ENCODE data around the gene DMGDH. TPM values are rescaled to one million over a fixed set of nuclear protein-coding genes. Genes with fewer than 3 reads are reported as not detected.

DMGDH gene
- total and polyA plus RNA-seq, 2 donors from 2014 or later: 10.4 to 39.7 TPM

GRCh38 chr5:78979117-78979742, 90.2 kb downstream of the DMGDH start:
- DNase-seq (peak in 1 of 5 donors; percentile 59), FAIRE-seq (no peak)
- TF ChIP-seq, protein P1, sequence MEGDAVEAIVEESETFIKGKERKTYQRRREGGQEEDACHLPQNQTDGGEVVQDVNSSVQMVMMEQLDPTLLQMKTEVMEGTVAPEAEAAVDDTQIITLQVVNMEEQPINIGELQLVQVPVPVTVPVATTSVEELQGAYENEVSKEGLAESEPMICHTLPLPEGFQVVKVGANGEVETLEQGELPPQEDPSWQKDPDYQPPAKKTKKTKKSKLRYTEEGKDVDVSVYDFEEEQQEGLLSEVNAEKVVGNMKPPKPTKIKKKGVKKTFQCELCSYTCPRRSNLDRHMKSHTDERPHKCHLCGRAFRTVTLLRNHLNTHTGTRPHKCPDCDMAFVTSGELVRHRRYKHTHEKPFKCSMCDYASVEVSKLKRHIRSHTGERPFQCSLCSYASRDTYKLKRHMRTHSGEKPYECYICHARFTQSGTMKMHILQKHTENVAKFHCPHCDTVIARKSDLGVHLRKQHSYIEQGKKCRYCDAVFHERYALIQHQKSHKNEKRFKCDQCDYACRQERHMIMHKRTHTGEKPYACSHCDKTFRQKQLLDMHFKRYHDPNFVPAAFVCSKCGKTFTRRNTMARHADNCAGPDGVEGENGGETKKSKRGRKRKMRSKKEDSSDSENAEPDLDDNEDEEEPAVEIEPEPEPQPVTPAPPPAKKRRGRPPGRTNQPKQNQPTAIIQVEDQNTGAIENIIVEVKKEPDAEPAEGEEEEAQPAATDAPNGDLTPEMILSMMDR (IDR thresholded peaks at IDR 0.05; ENCODE audit: borderline replicate concordance, extremely low read depth, insufficient read depth): no peak
- Histone ChIP-seq H3K4me1 (ENCODE audit: control insufficient read depth in 2 of 3, insufficient read depth in 2 of 3, low read depth in 1 of 3, low read length in 3 of 3) (peaks cover 2 to 28% (median 6%) of the 10 kb centered on the region in 3 donors), H3K9me3 (ENCODE audit: control insufficient read depth in 2 of 3, insufficient read depth in 1 of 3, low read length in 3 of 3) (no peaks in the 10 kb centered on the region), H3K27ac (ENCODE audit: low read depth in 2 of 2, low read length in 2 of 2) (peak overlapping the region; percentile 40 to 63), H3K4me3 (ENCODE audit: low read length in 3 of 3) (no peak overlapping the region), H3K27me3 (ENCODE audit: control insufficient read depth, insufficient read depth, low read length) (no peaks in the 10 kb centered on the region), H3K9ac (ENCODE audit: low read length in 3 of 3) (no peak overlapping the region), H3K36me3 (ENCODE audit: control insufficient read depth in 2 of 3, insufficient read depth in 3 of 3, low read length in 3 of 3) (no peaks in the 10 kb centered on the region)
- intact Hi-C loops (cut with DNase I): no loop called here

- no peaks in the 10 kb centered on the region for H3K9me3 ChIP-seq (ENCODE audit: control insufficient read depth in 2 of 3, insufficient read depth in 1 of 3, low read length in 3 of 3)
- no peak for FAIRE-seq
- TF ChIP-seq, protein P1 (IDR thresholded peaks at IDR 0.05; ENCODE audit: borderline replicate concordance, extremely low read depth, insufficient read depth): no peak
Measured at GRCh38 chr5:78975035-78975434, 94.4 kb downstream of the DMGDH start.

DNA sequence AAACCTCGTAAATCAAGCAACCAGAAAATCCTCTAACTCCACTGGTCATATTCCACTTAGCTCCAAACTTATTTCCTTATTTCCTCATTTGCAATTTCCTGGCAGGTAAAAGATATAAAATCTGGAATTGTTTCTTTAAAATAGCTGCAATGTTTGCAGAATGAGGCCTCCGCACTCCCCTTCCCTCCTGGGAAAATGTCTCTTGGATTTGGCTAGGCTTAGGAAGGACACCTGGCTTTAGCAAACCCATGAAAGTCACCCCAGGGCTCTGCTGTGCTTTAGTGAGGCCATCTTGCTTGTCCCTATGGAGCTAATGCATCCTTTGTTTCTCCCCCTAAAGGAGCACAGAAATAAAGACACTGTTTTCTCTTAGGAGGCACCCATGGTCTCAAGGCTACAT, 94.9 kb downstream of the DMGDH start:
- no peaks in the 10 kb centered on the region for H3K27me3 ChIP-seq (ENCODE audit: control insufficient read depth, insufficient read depth, low read length)
- no peak overlapping the region for H3K4me3 ChIP-seq (ENCODE audit: low read length in 3 of 3)
- no peak for FAIRE-seq
- H3K9ac ChIP-seq (ENCODE audit: low read length in 3 of 3): no peak overlapping the region
- H3K9me3 ChIP-seq (ENCODE audit: control insufficient read depth in 2 of 3, insufficient read depth in 1 of 3, low read length in 3 of 3): no peaks in the 10 kb centered on the region
- H3K36me3 ChIP-seq (ENCODE audit: control insufficient read depth in 2 of 3, insufficient read depth in 3 of 3, low read length in 3 of 3): no peaks in the 10 kb centered on the region
- intact Hi-C loops (cut with DNase I): no loop called here
- H3K4me1 ChIP-seq (ENCODE audit: control insufficient read depth in 2 of 3, insufficient read depth in 2 of 3, low read depth in 1 of 3, low read length in 3 of 3): peaks cover 2 to 17% (median 11%) of the 10 kb centered on the region in 3 donors
- TF ChIP-seq, protein P1 (IDR thresholded peaks at IDR 0.05; ENCODE audit: borderline replicate concordance, extremely low read depth, insufficient read depth): no peak
- no peak for DNase-seq
- H3K27ac ChIP-seq (ENCODE audit: low read depth in 2 of 2, low read length in 2 of 2): no peak overlapping the region

More at GRCh38 chr5:78975035-78975434, 94.4 kb downstream of the DMGDH start:
- intact Hi-C loops (cut with DNase I): no loop called here
- Histone ChIP-seq H3K4me1 (ENCODE audit: control insufficient read depth in 2 of 3, insufficient read depth in 2 of 3, low read depth in 1 of 3, low read length in 3 of 3) (peaks cover 2 to 19% (median 14%) of the 10 kb centered on the region in 3 donors), H3K27ac (ENCODE audit: low read depth in 2 of 2, low read length in 2 of 2) (no peak overlapping the region), H3K36me3 (ENCODE audit: control insufficient read depth in 2 of 3, insufficient read depth in 3 of 3, low read length in 3 of 3) (no peaks in the 10 kb centered on the region), H3K4me3 (ENCODE audit: low read length in 3 of 3) (no peak overlapping the region), H3K9ac (ENCODE audit: low read length in 3 of 3) (no peak overlapping the region), H3K27me3 (ENCODE audit: control insufficient read depth, insufficient read depth, low read length) (no peaks in the 10 kb centered on the region)
- DNase-seq: peak in 1 of 5 donors; percentile 49
